ENCODE results near the gene CHPT1.
A peak's percentile ranks its signal among the peaks of the same experiment; 100 is the strongest.

Gene CHPT1

GRCh38 chr12:101768781-101769180 is 71.3 kb downstream of the CHPT1 start:
- no peak for DNase-seq

GRCh38 chr12:101769865-101770264 is 72.4 kb downstream of the CHPT1 start:
- no peak for DNase-seq

GRCh38 chr12:101772012-101772775 is 74.8 kb downstream of the CHPT1 start:
- no peak for DNase-seq

- DNase-seq, result peak in 1 of 2 experiments; percentile 25
Observed at GRCh38 chr12:101773650-101774162, 76.3 kb downstream of the CHPT1 start.

- DNase-seq, result no peak
Observed at GRCh38 chr12:101775816-101776215, 78.4 kb downstream of the CHPT1 start.

GRCh38 chr12:101777485-101777884 is 80.0 kb downstream of the CHPT1 start:
- no peak for DNase-seq

- DNase-seq, result no peak
Observed at GRCh38 chr12:101777978-101778377, 80.5 kb downstream of the CHPT1 start.

Data from cerebellar nuclear complex (tissue), 1 donor.